Sigmoid colon (tissue), 7 donors: Measurements from ENCODE around the gene SHISA8. TPM values are rescaled to one million over a fixed set of nuclear protein-coding genes. Genes with fewer than 3 reads are reported as not detected.

Source experiments
- DNase-seq: peaks from one replicate; pipeline ENCODE4 v3.0.0-alpha.2; 2019
- H3K27ac ChIP-seq, 4 donors: fragments of 200-600 bp; sonication (generic); one replicate each; pipeline ENCODE4 v1.5.1; 2016 to 2019; ENCODE audit warnings: mild to moderate bottlenecking in 1 of 4
- H3K27me3 ChIP-seq, 3 donors: fragments of 200-600 bp; sonication (generic); one replicate each; pipeline ENCODE4 v1.5.1; 2019; ENCODE audit warnings: mild to moderate bottlenecking in 1 of 3
- H3K36me3 ChIP-seq, 4 donors: fragments of 200-600 bp; sonication (generic); one replicate each; pipeline ENCODE4 v1.5.1; 2016 to 2019
- H3K4me1 ChIP-seq, 4 donors: fragments of 200-600 bp; sonication (generic); one replicate each; pipeline ENCODE4 v1.5.1; 2017 to 2019
- H3K4me3 ChIP-seq, 4 donors: fragments of 200-600 bp; sonication (generic); one replicate each; pipeline ENCODE4 v1.5.1; 2017 to 2019; ENCODE audit warnings: mild to moderate bottlenecking in 2 of 4, moderate library complexity in 1 of 4
- H3K9me3 ChIP-seq, 4 donors: fragments of 200-600 bp in 3 of 4; sonication (generic) in 3 of 4; one replicate each; pipeline versions ENCODE4 v1.5.1 to v1.6.1; 2013 to 2019
- CTCF ChIP-seq, 4 experiments: fragments of 450-650 bp in 3 of 4; fragments of 200-600 bp in 1 of 4; IDR thresholded peaks; one replicate each; pipeline ENCODE4 v1.5.1; 2016 to 2019; ENCODE audit warnings: antibody characterized with exemption in 4 of 4, mild to moderate bottlenecking in 3 of 4, moderate library complexity in 2 of 4
- EP300 ChIP-seq, 4 donors: sonication (generic); formaldehyde crosslinking; IDR thresholded peaks; one replicate each; pipeline ENCODE4 v1.6.1; 2017; ENCODE audit warnings: antibody characterized with exemption in 4 of 4
- POLR2A ChIP-seq, 2 donors: fragments of 450-650 bp; IDR thresholded peaks; one replicate each; pipeline ENCODE4 v1.6.1; 2016; ENCODE audit warnings: antibody characterized with exemption in 2 of 2, mild to moderate bottlenecking in 2 of 2, moderate library complexity in 2 of 2
- POLR2AphosphoS5 ChIP-seq, 4 donors: sonication (generic); formaldehyde crosslinking; IDR thresholded peaks; one replicate each; pipeline ENCODE4 v1.6.1; 2017; ENCODE audit warnings: antibody characterized with exemption in 4 of 4
- WGBS, 2 donors: extraction: QIAGEN DNeasy Blood & Tissue Kit; methylation state at CpG; one replicate each; pipeline ENCODE4 v1.1.7; 2013; 5-methylcytosine and 5-hydroxymethylcytosine counted together
- intact Hi-C: fragments of 100-400 bp; cut with DNase I; formaldehyde crosslinking; loops from one replicate; pipeline ENCODE4 v1.15.1; 2023
- polyA plus RNA-seq, 3 donors: library from polyadenylated mRNA; stranded (reverse); fragments of 200-250 nt; gene quantifications; one replicate each; pipeline ENCODE4 v1.2.3, GENCODE V29; 2013
- total RNA-seq, 4 donors: library from RNA; depleted of rRNA; stranded (reverse); fragments of >200 nt; gene quantifications; one replicate each; pipeline ENCODE4 v1.1.0, GENCODE V29; 2016
- donor health status: healthy with polysubstance abuse.
- donor health status: Bipolar disorder and iron deficiency.
- donor health status: healthy.

The SHISA8 gene
- total and polyA plus RNA-seq, 7 donors = 0.12 TPM; not detected in 6

- peak; percentile 94 for DNase-seq
- no peak for TF ChIP-seq POLR2A (IDR thresholded peaks at IDR 0.05)
- TF ChIP-seq POLR2AphosphoS5 (IDR thresholded peaks at IDR 0.05) = no peak
- TF ChIP-seq CTCF (IDR thresholded peaks at IDR 0.05) = peak in 1 of 4 experiments; percentile 19
- Histone ChIP-seq H3K36me3 (no peaks in the 10 kb centered on the region), H3K9me3 (no peaks in the 10 kb centered on the region), H3K4me1 (peaks cover 0 to 17% (median 11%) of the 10 kb centered on the region in 4 donors), H3K27me3 (no peaks in the 10 kb centered on the region), H3K4me3 (peak within 1 kb of the TSS; percentile 45 to 72 (median 60)), H3K27ac (peak within 1 kb of the TSS; percentile 15 to 68 (median 60))
- intact Hi-C loops = loop anchor here (2.0 kb wide), 1 partner anchor 114 kb away; the partner anchor contains the start of gene SREBF2
- 1 to 2% methylated on average over 56 of the region's 56 CpGs for WGBS, 2 donors
Measured at GRCh38 chr22:41946629-41947423, 32.0 kb upstream of the SHISA8 start, which contains the start of gene CENPM. Gene CENPM, minus strand, starts transcription at chr22:41947152. Its CDS starts 76 bp downstream, at chr22:41947076.

DNA sequence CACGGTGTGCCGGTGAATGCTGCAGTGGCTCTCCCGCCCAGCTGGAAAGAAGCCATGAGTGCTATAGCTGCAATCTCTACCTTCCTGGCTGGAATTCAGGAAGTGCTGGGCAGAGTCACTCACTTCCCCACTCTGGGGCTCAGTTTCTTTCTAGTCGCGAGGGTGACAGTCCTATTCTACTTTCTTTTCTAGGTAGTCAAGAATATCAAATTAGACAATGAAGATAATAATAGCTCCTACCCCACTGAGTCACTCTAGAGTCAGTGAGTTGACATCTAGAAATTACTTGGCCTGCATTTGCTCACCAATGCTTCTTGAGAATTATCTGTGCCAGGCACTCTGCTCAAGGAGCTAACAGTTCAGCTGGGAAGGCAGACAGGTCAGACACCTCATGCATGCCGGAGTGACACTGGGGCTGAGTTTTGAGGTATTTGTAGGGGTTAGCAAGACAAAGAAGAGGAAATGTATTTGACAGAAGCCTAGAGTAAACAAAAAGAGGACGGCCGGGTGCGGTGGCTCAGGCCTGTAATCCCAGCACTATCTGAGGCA lies 28.9 kb upstream of the SHISA8 start:
- WGBS, 2 donors = 19 to 59% methylated on average over 9 of the region's 9 CpGs
- no peak for DNase-seq
- intact Hi-C loops = no loop called here
- Histone ChIP-seq H3K27ac (no peak overlapping the region), H3K4me3 (no peak overlapping the region), H3K9me3 (no peaks in the 10 kb centered on the region), H3K36me3 (no peaks in the 10 kb centered on the region), H3K4me1 (peaks cover 0 to 28% (median 21%) of the 10 kb centered on the region in 4 donors), H3K27me3 (no peaks in the 10 kb centered on the region)
- no peak for TF ChIP-seq CTCF (IDR thresholded peaks at IDR 0.05)
- no peak for TF ChIP-seq POLR2AphosphoS5 (IDR thresholded peaks at IDR 0.05)
- no peak for TF ChIP-seq EP300 (IDR thresholded peaks at IDR 0.05)
- TF ChIP-seq POLR2A (IDR thresholded peaks at IDR 0.05) = no peak

DNA sequence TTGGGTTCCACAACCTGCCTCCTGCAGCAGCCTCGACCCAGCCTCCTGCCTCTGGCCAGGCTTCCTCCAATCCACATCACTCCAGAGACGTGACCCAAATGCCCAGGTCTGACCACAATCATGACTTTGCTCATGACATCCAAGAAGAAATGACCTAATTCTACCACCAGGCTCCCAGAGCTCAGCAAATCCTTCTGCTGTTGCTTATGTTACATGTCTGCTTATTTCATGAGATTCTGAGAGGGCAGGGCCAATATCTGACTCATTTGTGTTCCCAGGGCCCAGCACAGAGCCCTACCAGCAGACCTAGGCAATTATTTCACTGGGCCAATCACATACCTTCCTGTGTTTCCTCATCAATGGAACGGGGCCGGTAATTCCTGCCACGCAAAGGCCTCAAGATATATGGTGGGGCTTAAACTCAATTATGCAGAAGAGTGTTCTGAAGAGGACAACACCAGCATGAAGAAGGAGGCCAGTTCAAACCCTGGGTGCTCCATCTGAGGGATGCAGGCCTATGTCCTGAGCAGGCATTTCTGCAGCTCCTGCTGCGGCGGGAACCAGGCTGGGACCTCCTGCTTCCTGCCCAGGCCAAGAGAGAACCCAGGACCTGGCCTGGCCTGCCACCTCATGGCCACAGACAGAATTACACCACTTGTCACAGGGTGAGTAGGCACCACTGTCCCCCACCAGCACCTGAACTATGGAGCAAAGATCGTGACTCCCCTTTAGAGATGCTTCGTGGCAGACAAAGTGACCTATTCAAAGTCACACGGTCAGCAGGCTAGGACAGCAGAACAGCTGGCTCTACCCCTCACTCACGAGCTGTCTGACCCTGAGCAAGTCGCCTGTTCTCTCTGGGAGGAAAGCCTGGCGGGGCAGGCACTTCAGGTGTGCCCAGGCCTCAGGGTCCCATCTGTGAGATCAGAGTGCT lies 26.2 kb upstream of the SHISA8 start:
- peak overlapping the region; percentile 20 to 67 (median 42) for H3K27ac ChIP-seq
- DNase-seq = peak; percentile 91
- H3K27me3 ChIP-seq = no peaks in the 10 kb centered on the region
- no peak overlapping the region for H3K4me3 ChIP-seq
- TF ChIP-seq POLR2A (IDR thresholded peaks at IDR 0.05) = no peak
- TF ChIP-seq CTCF (IDR thresholded peaks at IDR 0.05) = peak; percentile 90 to 98 (median 94)
- no peaks in the 10 kb centered on the region for H3K36me3 ChIP-seq
- no peaks in the 10 kb centered on the region for H3K9me3 ChIP-seq
- peaks cover 0 to 22% (median 17%) of the 10 kb centered on the region in 4 donors for H3K4me1 ChIP-seq
- WGBS, 2 donors = 39 to 45% methylated on average over 13 of the region's 13 CpGs
- intact Hi-C loops = loop anchor here (1.0 to 2.0 kb wide), 3 partner anchors 118 to 244 kb away; no protein-coding TSS in a partner anchor

- no peak for DNase-seq
- no peak overlapping the region for H3K4me3 ChIP-seq
- 37 to 46% methylated on average over 13 of the region's 13 CpGs for WGBS, 2 donors
- H3K27ac ChIP-seq = peak overlapping the region; percentile 20 to 67 (median 42)
- H3K36me3 ChIP-seq = no peaks in the 10 kb centered on the region
- no peaks in the 10 kb centered on the region for H3K9me3 ChIP-seq
- intact Hi-C loops = loop anchor here (2.0 kb wide), 1 partner anchor 117 kb away; no protein-coding TSS in a partner anchor
- no peak for TF ChIP-seq CTCF (IDR thresholded peaks at IDR 0.05)
- no peak for TF ChIP-seq POLR2A (IDR thresholded peaks at IDR 0.05)
- no peak for TF ChIP-seq POLR2AphosphoS5 (IDR thresholded peaks at IDR 0.05)
- no peak for TF ChIP-seq EP300 (IDR thresholded peaks at IDR 0.05)
- no peaks in the 10 kb centered on the region for H3K27me3 ChIP-seq
- H3K4me1 ChIP-seq = peaks cover 0 to 16% (median 12%) of the 10 kb centered on the region in 4 donors
Measured at GRCh38 chr22:41939981-41940831, 25.3 kb upstream of the SHISA8 start.
